Loucy (cell line): Measurements from ENCODE around the gene LYPLA2.
"Not testable (repeated sequence)": the region's sequence is repeated elsewhere in the genome, so short reads cannot be mapped to it uniquely, and the experiment has no call there.

Experiments
- H2AFZ ChIP-seq: fragments of 200-600 bp; sonication (generic); 2 replicates; pipeline ENCODE4 v1.6.0; 2016; ENCODE audit warnings: antibody characterized with exemption, mild to moderate bottlenecking, low read length, moderate library complexity
- H3F3A ChIP-seq: fragments of 200-600 bp; 2 replicates; pipeline ENCODE4 v1.6.0; 2016; ENCODE audit warnings: antibody characterized with exemption, low read depth, mild to moderate bottlenecking
- H3K27me3 ChIP-seq: fragments of 200-600 bp; sonication (generic); 2 replicates; pipeline ENCODE4 v1.6.1; 2014; ENCODE audit warnings: low read length, mild to moderate bottlenecking; ENCODE audit not compliant: insufficient read depth, poor library complexity, severe bottlenecking
- H3K36me3 ChIP-seq: fragments of 200-600 bp; sonication (generic); 2 replicates; pipeline ENCODE4 v1.6.1; 2016; ENCODE audit warnings: low read length; ENCODE audit not compliant: insufficient read depth
- H3K4me1 ChIP-seq: fragments of 200-600 bp; sonication (generic); 2 replicates; pipeline ENCODE4 v1.5.1; 2014; ENCODE audit warnings: low read length, mild to moderate bottlenecking; ENCODE audit not compliant: insufficient read depth, poor library complexity, severe bottlenecking
- H3K4me2 ChIP-seq: fragments of 200-600 bp; sonication (generic); 2 replicates; pipeline ENCODE4 v1.6.0; 2014; ENCODE audit warnings: antibody characterized with exemption, low read length, low read depth, mild to moderate bottlenecking; ENCODE audit not compliant: poor library complexity, severe bottlenecking
- H3K4me3 ChIP-seq: fragments of 200-600 bp; sonication (generic); 2 replicates; pipeline ENCODE4 v1.5.1; 2014; ENCODE audit warnings: low read length, mild to moderate bottlenecking, mixed read lengths; ENCODE audit not compliant: poor library complexity, severe bottlenecking
- H3K79me2 ChIP-seq: fragments of 200-600 bp; sonication (generic); 2 replicates; pipeline ENCODE4 v1.6.1; 2014; ENCODE audit warnings: low read length; ENCODE audit not compliant: insufficient read depth
- H3K9ac ChIP-seq: fragments of 200-600 bp; sonication (generic); 2 replicates; pipeline ENCODE4 v1.6.0; 2014; ENCODE audit warnings: mild to moderate bottlenecking, low read depth, low read length, moderate library complexity; ENCODE audit not compliant: poor library complexity, severe bottlenecking
- H3K9me2 ChIP-seq: fragments of 200-600 bp; sonication (generic); replicated peaks from 2 replicates; pipeline ENCODE4 v1.6.1; 2016; ENCODE audit warnings: low read depth, low read length, mixed read lengths
- H3K9me3 ChIP-seq: fragments of 200-600 bp; sonication (generic); 2 replicates; pipeline ENCODE4 v1.6.1; 2014; ENCODE audit warnings: mild to moderate bottlenecking, antibody characterized with exemption, low read length, low read depth; ENCODE audit not compliant: insufficient read depth
- H4K20me1 ChIP-seq: fragments of 200-600 bp; sonication (generic); 2 replicates; pipeline ENCODE4 v1.6.0; 2014; ENCODE audit warnings: antibody characterized with exemption, low read length, mild to moderate bottlenecking; ENCODE audit not compliant: insufficient read depth, poor library complexity, severe bottlenecking
- EZH2phosphoT487 ChIP-seq: fragments of 200-600 bp; IDR thresholded peaks from 2 replicates; pipeline ENCODE4 v1.6.1; 2018; ENCODE audit warnings: antibody characterized with exemption, mild to moderate bottlenecking, moderate library complexity, borderline replicate concordance
- TF ChIP-seq, protein P1 (sequence below): fragments of 200-600 bp; sonication (generic); conservative IDR thresholded peaks from 2 replicates; pipeline ENCODE4 v1.5.1; 2014; ENCODE audit warnings: mild to moderate bottlenecking, antibody characterized with exemption, low read length

Gene LYPLA2

DNA sequence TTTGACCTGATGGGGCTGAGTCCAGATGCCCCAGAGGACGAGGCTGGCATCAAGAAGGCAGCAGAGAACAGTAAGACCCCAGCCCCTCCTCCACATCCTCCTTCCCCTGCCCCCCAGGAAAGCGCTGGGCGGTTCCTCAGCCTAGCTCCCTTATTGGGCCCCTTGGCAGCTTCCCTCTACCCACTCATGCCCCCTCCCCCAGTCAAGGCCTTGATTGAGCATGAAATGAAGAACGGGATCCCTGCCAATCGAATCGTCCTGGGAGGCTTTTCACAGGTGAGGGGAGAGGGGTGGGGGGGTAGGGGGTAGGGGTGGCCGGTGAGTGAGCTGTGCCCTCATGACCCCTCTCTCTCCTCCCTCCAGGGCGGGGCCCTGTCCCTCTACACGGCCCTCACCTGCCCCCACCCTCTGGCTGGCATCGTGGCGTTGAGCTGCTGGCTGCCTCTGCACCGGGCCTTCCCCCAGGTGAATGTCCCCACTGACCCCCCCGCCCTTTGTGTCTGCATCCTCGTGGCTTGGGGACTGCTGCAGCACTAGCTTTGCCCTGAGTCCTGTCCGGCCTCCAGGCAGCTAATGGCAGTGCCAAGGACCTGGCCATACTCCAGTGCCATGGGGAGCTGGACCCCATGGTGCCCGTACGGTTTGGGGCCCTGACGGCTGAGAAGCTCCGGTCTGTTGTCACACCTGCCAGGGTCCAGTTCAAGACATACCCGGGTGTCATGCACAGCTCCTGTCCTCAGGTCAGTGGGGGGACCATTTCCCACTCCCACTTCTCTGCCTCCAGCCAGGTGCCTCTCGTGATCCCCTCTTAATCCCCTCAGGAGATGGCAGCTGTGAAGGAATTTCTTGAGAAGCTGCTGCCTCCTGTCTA lies 3.2 kb downstream of the LYPLA2 start:
- Histone ChIP-seq H3K36me3 (peaks cover 16% of the 10 kb centered on the region; the same call in 1 of the 2 replicates), H3K4me2 (peak overlapping the region; percentile 92)

DNA sequence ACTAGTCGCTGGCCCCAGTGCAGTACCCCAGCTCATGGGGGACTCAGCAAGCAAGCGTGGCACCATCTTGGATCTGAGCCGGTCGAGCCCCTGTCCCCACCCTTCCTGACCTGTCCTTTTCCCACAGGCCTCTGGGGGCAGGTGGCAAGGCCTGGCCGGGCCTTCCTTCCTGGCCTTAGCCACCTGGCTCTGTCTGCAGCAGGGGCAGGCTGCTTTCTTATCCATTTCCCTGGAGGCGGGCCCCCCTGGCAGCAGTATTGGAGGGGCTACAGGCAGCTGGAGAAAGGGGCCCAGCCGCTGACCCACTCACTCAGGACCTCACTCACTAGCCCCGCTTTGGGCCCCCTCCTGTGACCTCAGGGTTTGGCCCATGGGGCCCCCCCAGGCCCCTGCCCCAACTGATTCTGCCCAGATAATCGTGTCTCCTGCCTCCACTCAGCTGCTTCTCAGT lies 3.8 kb downstream of the LYPLA2 start:
- H2AFZ ChIP-seq, H3K9ac ChIP-seq, H3K27me3 ChIP-seq, H3K4me2 ChIP-seq, H3K9me2 ChIP-seq, H3F3A ChIP-seq, H3K9me3 ChIP-seq, H3K4me3 ChIP-seq: not testable (repeated sequence)
- Histone ChIP-seq H4K20me1 (peaks cover 22% of the 10 kb centered on the region), H3K79me2 (peaks cover 33% of the 10 kb centered on the region), H3K36me3 (peaks cover 16% of the 10 kb centered on the region; the same call in 1 of the 2 replicates), H3K4me1 (peaks cover 16% of the 10 kb centered on the region)

More for the DNA sequence above, 3.2 kb downstream of the LYPLA2 start:
- Histone ChIP-seq H4K20me1 (peaks cover 21% of the 10 kb centered on the region), H2AFZ (no peak overlapping the region), H3K4me1 (peaks cover 12% of the 10 kb centered on the region), H3K4me3 (no peak overlapping the region), H3K9ac (no peak overlapping the region), H3K27me3 (peaks cover 4% of the 10 kb centered on the region), H3F3A (peaks cover 5% of the 10 kb centered on the region; the same call in 1 of the 2 replicates), H3K9me2 (no peaks in the 10 kb centered on the region), H3K79me2 (peaks cover 33% of the 10 kb centered on the region), H3K9me3 (no peaks in the 10 kb centered on the region)
- no peak for TF ChIP-seq EZH2phosphoT487
- TF ChIP-seq, protein P1, sequence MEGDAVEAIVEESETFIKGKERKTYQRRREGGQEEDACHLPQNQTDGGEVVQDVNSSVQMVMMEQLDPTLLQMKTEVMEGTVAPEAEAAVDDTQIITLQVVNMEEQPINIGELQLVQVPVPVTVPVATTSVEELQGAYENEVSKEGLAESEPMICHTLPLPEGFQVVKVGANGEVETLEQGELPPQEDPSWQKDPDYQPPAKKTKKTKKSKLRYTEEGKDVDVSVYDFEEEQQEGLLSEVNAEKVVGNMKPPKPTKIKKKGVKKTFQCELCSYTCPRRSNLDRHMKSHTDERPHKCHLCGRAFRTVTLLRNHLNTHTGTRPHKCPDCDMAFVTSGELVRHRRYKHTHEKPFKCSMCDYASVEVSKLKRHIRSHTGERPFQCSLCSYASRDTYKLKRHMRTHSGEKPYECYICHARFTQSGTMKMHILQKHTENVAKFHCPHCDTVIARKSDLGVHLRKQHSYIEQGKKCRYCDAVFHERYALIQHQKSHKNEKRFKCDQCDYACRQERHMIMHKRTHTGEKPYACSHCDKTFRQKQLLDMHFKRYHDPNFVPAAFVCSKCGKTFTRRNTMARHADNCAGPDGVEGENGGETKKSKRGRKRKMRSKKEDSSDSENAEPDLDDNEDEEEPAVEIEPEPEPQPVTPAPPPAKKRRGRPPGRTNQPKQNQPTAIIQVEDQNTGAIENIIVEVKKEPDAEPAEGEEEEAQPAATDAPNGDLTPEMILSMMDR: no peak

DNA sequence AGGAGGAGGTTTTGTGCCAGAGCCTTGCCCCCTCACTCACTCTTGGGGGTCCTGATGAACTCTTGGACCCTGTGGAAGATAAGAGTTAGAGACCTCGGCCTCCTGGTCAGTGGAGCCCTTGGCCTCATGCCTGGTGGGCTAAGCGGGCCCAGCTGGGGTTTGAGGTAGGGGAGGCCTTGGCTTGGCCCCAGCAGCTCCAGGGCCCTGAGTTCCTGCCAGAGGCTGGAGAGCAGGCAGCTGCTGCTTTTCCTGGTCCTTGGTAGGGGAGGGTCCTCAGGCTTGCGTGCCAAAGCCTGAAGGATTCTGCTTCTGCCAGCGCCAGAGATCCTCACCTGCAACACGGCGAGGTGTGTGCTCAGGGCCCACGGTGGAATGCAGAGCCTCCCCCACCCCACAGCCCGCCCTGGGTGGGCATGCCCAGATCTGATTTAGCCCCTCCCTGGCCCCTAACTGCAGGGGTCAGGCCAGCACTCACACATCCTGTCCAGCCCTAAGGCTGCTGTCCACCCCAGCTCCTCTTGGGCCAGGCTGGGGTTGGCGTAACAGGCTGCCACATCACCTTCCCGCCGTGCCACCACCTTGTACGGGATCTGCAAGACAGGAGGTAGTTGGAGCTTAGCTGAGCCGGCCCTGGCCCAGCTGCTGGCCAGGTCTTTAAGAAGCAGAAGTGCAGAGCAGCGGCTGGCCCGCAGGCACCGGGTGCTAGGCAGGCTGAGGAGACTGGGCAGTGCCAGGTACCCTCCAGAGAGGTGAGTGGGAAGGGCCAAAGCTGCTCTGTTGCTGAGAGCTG lies 4.9 kb downstream of the LYPLA2 start:
- peaks cover 30% of the 10 kb centered on the region for H4K20me1 ChIP-seq
- no peaks in the 10 kb centered on the region for H3K9me3 ChIP-seq
- no peak overlapping the region for H3K9ac ChIP-seq
- H3F3A ChIP-seq: no peaks in the 10 kb centered on the region
- peaks cover 28% of the 10 kb centered on the region for H3K79me2 ChIP-seq
- H3K9me2 ChIP-seq: no peaks in the 10 kb centered on the region
- H3K36me3 ChIP-seq: peaks cover 16% of the 10 kb centered on the region; the same call in 1 of the 2 replicates
- H2AFZ ChIP-seq: no peak overlapping the region
- peaks cover 4% of the 10 kb centered on the region for H3K27me3 ChIP-seq
- no peak overlapping the region for H3K4me3 ChIP-seq
- H3K4me1 ChIP-seq: peaks cover 12% of the 10 kb centered on the region
- no peak for TF ChIP-seq EZH2phosphoT487
- TF ChIP-seq, protein P1: no peak
- no peak overlapping the region for H3K4me2 ChIP-seq
